ENCODE measurements around the gene PDZRN3.

DNA sequence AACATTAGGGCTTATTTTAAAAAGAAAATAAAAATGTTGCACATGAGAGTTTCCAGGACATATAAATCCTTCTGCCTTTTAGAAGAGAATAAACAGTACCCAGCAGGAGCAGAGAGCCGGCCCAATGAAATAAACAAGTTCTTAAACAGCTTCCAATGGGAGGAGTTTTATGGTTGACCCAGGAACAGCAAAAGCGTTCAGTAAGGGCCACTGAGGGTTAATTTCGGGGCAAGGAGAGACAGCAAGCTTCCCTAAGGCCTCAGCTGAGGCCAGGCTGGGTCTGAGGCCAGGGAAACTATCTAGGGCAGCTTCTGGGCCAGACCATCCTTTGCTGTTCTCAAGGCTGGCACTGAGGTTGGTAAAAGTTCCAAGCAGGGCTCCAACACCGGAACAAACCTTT lies 3.4 kb downstream of the PDZRN3 start:
- no peak for TF ChIP-seq POLR2A (IDR thresholded peaks at IDR 0.05; ENCODE audit: low read depth, low read length)
- no peak for TF ChIP-seq EZH2 (IDR thresholded peaks at IDR 0.05; ENCODE audit: borderline replicate concordance, low read depth, low read length, severe bottlenecking)
- TF ChIP-seq, protein P1, sequence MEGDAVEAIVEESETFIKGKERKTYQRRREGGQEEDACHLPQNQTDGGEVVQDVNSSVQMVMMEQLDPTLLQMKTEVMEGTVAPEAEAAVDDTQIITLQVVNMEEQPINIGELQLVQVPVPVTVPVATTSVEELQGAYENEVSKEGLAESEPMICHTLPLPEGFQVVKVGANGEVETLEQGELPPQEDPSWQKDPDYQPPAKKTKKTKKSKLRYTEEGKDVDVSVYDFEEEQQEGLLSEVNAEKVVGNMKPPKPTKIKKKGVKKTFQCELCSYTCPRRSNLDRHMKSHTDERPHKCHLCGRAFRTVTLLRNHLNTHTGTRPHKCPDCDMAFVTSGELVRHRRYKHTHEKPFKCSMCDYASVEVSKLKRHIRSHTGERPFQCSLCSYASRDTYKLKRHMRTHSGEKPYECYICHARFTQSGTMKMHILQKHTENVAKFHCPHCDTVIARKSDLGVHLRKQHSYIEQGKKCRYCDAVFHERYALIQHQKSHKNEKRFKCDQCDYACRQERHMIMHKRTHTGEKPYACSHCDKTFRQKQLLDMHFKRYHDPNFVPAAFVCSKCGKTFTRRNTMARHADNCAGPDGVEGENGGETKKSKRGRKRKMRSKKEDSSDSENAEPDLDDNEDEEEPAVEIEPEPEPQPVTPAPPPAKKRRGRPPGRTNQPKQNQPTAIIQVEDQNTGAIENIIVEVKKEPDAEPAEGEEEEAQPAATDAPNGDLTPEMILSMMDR (IDR thresholded peaks at IDR 0.05; ENCODE audit: extremely low read depth in 1 of 2, insufficient read depth in 1 of 2, low read depth in 1 of 2, low read length in 2 of 2): no peak
